Stimulated activated effector memory CD8-positive, alpha-beta T cell treated with anti-CD3 and anti-CD28 coated beads, Interleukin-12 subunit alpha, Interleukin-12 subunit beta, amount 100 ng/mL, for 72 hours (primary cell): ENCODE results near the gene GDA.
A peak's percentile ranks its signal among the peaks of the same experiment; 100 is the strongest.
"Not testable (repeated sequence)": the region's sequence is repeated elsewhere in the genome, so short reads cannot be mapped to it uniquely, and the experiment has no call there.

Experiments used
- ATAC-seq: fragments of 150-1000 bp; cut with Tn5 transposase; 2 replicates; pipeline ENCODE4 v1.10.0; 2021
- DNase-seq, 2 donors: peaks; one replicate each; pipeline ENCODE4 v3.0.0; 2021 to 2022; ENCODE audit warnings: low spot score in 2 of 2
- H3K27ac Mint-ChIP-seq: one replicate; pipeline ENCODE4 v1.8.0; 2022; ENCODE audit warnings: mild to moderate bottlenecking, mixed read lengths
- H3K36me3 Mint-ChIP-seq: one replicate; pipeline ENCODE4 v1.8.0; 2022; ENCODE audit warnings: mild to moderate bottlenecking, mixed read lengths
- H3K4me1 Mint-ChIP-seq: one replicate; pipeline ENCODE4 v1.8.0; 2022; ENCODE audit warnings: mixed read lengths
- H3K4me3 Mint-ChIP-seq: one replicate; pipeline ENCODE4 v1.8.0; 2022; ENCODE audit warnings: mild to moderate bottlenecking, mixed read lengths
- H3K9me3 Mint-ChIP-seq: one replicate; pipeline ENCODE4 v1.8.0; 2022; ENCODE audit warnings: mixed read lengths

GDA gene

DNA sequence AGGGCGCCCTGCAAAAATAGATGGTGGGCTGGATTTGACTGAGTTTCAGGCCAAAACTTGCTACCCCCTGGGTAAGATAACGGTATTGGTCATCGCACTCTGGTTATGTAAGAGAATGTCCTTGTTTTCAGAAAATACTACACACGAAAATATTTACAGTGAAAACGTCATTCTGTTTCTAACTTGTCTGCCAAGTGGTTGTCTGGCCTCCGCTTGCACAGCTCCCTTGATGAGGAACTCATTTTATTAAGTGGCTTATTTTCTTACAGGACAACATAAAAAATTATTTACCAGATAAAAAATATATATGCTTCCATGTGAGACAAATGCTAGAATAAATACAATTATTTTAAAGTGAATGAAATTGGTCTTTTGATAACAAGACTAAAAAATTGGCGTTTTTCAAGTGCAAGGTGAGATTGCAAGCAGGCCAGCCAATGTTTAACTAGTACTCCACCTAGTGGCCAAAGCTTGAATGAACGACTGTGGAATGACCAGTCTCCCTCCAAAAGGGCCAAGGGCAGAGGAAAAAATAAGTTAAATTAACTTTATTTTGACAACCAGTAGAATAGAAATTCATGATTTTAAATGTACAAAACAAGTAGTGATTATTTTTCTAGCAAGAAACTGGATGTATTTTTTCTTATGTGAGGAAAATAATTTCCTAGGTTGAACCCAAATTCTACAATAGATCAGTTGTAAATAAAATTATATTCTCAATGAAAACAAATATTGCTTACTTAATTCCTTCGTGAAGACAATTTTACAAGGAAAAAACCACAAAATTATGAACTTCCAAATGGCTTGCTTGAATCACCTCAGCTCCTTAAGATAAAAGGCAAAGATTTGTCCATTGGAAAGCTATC is 122.6 kb downstream of the GDA start:
- no peak for DNase-seq
- Mint-ChIP-seq H3K4me1 (no peaks in the 10 kb centered on the region), H3K27ac (no peak overlapping the region), H3K9me3 (no peaks in the 10 kb centered on the region), H3K4me3 (no peak overlapping the region), H3K36me3 (no peaks in the 10 kb centered on the region)
- no peak for ATAC-seq

DNA sequence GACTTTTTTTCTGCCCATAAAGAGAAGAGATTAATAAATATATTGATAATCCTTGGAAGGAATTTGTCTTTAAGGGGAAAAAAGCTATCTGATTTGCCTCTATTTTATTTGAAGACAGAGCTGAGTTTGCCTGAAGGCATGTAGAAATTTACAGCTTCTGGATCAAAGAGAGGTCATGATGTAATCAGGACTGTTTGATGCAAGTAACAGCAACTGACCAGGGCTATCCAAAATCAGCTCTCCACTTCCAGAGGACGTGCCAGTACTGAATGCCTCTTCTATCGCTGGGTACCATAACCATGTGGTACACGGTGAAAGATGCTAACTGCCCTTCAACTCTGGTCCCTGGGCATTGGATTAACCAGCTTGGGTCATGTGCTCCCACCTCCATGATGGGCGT is 125.2 kb downstream of the GDA start:
- Mint-ChIP-seq H3K36me3 (no peaks in the 10 kb centered on the region), H3K9me3 (no peaks in the 10 kb centered on the region), H3K4me1 (no peaks in the 10 kb centered on the region), H3K27ac (no peak overlapping the region), H3K4me3 (no peak overlapping the region)
- ATAC-seq (no peak), DNase-seq (no peak)

DNA sequence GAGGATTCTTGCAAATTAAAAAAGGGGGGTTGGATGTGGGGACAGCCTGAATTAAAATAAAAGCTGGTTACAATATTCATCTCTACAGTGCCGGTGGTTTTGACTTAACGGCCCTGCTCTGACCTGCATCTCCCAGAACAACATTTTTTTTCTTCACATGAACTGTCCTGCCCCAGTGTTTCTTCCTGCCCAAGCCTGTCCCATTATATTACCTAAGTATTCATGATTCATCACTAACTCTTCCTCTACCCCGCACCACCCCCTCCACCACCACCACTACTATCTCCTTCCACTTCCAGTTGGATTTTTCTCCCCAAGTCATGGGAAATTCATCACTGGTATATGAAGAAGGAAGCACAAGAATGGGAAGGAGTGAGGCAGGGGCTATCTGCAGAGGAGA is 125.7 kb downstream of the GDA start:
- H3K36me3 Mint-ChIP-seq = no peaks in the 10 kb centered on the region

DNA sequence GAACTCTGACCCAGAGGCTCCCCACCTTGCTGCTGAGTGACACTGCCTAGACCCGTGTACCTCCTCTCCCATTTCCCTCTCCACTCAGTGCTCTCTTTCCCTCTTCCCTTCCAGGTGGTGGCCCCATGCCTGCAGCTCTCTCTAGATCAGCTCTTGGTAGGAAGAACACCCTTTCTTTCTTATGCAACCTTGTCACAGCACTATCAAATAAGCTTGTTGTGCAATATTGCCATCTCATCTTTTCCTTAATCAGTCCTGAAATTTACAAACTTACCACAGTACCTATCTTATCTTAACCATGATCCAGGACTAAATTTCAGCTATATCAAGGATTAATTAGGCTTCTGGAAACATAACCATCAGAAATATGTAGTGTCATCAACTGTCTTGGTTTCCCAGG is 127.2 kb downstream of the GDA start:
- H3K36me3 Mint-ChIP-seq = no peaks in the 10 kb centered on the region
- DNase-seq (no peak), ATAC-seq (no peak)
- H3K4me3 Mint-ChIP-seq = no peak overlapping the region
- H3K9me3 Mint-ChIP-seq = no peaks in the 10 kb centered on the region
- no peak overlapping the region for H3K27ac Mint-ChIP-seq
- no peaks in the 10 kb centered on the region for H3K4me1 Mint-ChIP-seq

More for the DNA sequence above, 125.7 kb downstream of the GDA start:
- Mint-ChIP-seq H3K4me3 (no peak overlapping the region), H3K9me3 (no peaks in the 10 kb centered on the region), H3K4me1 (no peaks in the 10 kb centered on the region), H3K27ac (no peak overlapping the region)
- ATAC-seq = no peak
- DNase-seq = no peak

DNA sequence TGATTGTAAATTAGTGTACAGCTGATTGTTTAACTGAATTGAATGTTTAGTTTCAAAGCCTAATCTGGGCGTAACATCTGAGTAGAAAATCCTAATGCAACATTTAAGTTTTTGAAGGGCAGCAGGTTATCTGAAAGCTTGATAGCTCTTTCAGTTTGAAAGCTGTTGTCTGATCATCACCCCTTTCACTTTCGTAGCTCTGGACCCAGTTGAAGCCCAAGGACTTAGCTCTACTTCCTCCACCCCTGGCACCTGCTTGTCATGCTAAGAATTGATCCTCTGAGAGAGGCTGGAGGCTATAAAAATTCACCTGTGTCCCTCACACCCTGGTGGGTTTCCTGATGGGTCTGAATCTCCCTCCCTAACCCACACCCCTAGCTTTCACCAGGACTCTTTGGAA is 129.7 kb downstream of the GDA start:
- Mint-ChIP-seq H3K9me3 (no peaks in the 10 kb centered on the region), H3K4me3 (no peak overlapping the region), H3K27ac (no peak overlapping the region), H3K36me3 (no peaks in the 10 kb centered on the region), H3K4me1 (no peaks in the 10 kb centered on the region)
- DNase-seq = no peak
- ATAC-seq = no peak

DNA sequence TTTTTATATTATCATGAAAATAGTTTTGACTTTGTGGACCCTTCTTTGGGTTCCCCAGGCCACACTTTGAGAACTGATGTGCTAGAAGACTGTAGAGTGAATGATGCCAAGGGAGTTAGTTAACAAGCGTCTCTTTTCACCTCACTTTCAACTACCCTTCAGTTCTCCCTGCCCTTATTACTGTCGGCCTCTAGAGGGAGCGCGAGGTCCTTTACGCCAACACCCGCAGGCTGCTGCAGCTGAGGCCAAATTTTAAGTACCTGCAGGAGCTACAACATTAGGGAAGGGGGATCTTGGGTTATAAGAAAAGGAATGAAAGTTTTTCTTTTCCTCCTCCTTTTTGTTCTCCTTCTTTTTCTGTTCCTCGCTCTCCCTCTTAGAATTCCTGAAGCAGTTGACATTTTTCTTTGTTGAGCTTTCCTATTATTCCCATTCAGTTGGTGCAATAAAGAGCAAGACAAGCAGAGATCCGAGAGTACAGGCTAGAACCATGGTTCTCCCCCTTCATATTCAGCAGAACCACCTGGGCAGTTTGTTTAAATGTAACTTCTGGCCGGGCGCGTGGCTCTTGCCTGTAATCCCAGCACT is 131.8 kb downstream of the GDA start:
- peak; percentile 82 for ATAC-seq
- Mint-ChIP-seq H3K9me3 (no peaks in the 10 kb centered on the region), H3K4me3 (no peak overlapping the region), H3K36me3 (no peaks in the 10 kb centered on the region), H3K4me1 (no peaks in the 10 kb centered on the region), H3K27ac (no peak overlapping the region)
- peak; percentile 49 to 71 for DNase-seq

DNA sequence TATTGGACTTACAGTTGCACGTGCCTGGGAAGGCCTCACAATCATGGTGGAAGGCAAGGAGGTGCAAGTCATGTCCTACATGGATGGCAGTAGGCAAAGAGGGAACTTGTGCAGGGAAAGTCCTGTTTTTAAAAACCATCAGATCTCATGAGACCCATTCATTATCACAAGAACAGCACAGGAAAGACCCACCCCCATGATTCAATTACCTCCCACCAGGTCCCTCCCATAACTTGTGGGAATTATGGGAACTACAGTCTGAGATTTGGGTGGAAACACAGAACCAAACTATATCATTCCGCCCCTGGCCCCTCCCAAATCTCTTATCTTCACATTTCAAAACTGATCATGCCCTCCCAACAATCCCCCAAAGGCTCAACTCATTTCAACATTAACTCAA is 140.2 kb downstream of the GDA start:
- Mint-ChIP-seq H3K4me3 (no peak overlapping the region), H3K36me3 (no peaks in the 10 kb centered on the region), H3K4me1 (no peaks in the 10 kb centered on the region), H3K27ac (no peak overlapping the region), H3K9me3 (no peaks in the 10 kb centered on the region)
- DNase-seq (no peak), ATAC-seq (no peak)

DNA sequence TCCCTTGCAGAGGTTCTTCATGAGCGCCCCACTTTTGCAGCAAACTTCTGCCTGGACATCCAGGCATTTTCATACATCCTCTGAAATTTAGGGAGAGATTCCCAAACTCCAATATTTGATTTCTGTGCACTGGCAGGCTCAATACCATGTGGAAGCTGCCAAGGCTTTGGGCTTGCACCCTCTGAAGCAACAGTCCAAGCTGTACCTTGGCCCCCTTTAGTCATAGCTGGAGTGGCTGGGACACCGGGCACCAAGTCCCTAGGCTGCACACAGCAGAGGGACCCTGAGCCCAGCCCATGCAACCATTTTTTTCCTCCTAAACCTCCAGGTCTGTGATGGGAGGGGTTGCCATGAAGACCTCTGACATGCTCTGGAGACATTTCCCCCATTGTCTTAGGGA is 141.1 kb downstream of the GDA start:
- H3K4me3 Mint-ChIP-seq = no peak overlapping the region
- H3K36me3 Mint-ChIP-seq = no peaks in the 10 kb centered on the region
- no peaks in the 10 kb centered on the region for H3K4me1 Mint-ChIP-seq
- DNase-seq = no peak
- H3K27ac Mint-ChIP-seq = no peak overlapping the region
- H3K9me3 Mint-ChIP-seq = no peaks in the 10 kb centered on the region
- no peak for ATAC-seq

DNA sequence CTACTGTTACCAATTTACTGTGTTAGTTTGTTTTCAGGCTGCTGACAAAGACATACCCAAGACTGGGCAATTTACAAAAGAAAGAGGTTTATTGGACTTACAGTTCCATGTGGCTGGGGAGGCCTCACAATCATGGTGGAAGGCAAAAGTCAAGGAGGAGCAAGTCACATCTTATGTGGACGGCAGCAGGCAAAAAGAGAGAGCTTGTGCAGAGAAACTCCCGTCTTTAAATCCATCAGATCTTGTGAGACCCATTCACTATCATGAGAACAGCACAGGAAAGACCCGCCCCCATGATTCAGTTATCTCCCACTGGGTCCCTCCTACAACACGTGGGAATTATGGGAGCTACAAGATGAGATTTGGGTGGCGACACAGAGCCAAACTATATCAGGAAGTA is 142.3 kb downstream of the GDA start:
- H3K4me1 Mint-ChIP-seq, ATAC-seq, H3K27ac Mint-ChIP-seq, H3K9me3 Mint-ChIP-seq, H3K36me3 Mint-ChIP-seq, DNase-seq, H3K4me3 Mint-ChIP-seq: not testable (repeated sequence)

DNA sequence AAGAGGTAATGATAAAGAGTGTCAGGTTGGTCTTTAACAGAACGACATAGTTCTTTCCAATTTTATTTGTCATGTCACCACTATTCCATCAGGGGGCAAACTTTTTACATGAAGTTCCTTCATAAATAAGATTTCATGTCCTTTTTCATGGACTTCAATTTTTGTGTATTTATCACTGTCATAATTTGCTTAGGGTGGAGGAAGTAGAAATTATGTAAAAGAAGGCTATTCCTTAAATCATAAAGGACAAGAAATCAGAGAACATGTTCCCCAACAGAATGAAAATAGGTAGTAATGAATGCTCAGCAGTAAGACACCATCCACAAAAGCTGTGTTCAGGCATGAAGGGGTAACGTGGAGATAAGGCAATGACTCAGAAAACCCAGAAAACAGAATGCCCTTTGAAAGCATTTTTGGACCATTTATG is 143.0 kb downstream of the GDA start:
- no peak overlapping the region for H3K27ac Mint-ChIP-seq
- DNase-seq (no peak), ATAC-seq (no peak)
- H3K9me3 Mint-ChIP-seq = no peaks in the 10 kb centered on the region
- H3K36me3 Mint-ChIP-seq = no peaks in the 10 kb centered on the region
- no peaks in the 10 kb centered on the region for H3K4me1 Mint-ChIP-seq
- no peak overlapping the region for H3K4me3 Mint-ChIP-seq

DNA sequence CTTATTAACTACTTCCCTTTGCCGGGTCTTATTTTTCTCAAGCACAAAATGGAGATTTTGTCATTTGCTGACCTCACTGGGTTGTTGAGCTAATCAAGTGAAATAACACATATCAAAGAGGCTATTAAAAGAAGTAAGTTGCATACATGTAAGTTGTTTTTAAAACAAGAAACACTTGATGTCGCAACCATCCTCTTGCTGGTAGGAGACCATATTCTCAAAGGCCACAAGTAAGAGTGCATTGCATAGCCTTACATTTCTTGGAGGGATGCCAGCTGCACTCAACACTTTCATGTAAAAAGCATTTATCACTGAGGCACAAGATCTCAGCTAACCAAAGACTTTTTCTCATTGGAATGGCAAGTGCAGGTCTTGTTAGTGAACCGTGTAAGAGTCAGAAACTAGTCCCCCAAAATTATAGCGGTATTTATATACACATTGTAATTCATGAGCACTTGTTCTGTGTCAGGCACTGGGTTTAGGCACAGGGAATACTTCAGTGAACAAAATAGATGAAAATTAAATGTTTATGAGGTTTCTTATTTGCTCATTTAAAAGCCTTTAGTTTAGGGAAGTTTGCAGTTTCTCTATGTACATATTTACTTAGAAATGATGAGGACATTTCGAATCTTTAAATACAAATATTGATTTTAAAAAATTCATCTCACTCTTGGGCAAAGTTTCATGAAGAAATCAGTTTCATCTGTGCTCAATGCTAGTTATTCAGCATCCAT is 143.8 kb downstream of the GDA start:
- no peak for DNase-seq
- no peaks in the 10 kb centered on the region for H3K4me1 Mint-ChIP-seq

DNA sequence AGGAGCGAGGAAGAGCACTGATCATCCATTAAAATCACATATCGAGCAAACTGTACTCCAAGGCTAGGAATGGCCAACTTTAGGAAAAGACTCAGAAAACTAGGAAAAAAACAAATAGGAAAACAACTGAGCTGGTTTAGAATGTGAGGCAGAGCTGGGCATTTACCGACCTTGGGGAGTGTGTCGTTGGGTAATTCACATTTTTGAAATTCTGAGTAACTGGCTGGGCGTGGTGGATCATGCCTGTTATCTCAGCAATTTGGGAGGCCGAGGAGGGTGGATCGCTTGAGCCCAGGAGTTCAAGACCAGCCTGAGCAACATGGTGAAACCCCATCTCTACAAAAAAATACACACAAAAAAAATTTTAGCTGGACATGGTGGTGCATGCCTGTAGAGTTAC is 145.7 kb downstream of the GDA start:
- Mint-ChIP-seq H3K4me3 (no peak overlapping the region), H3K9me3 (no peaks in the 10 kb centered on the region)
- no peak for DNase-seq

More for the DNA sequence above, 143.8 kb downstream of the GDA start:
- no peaks in the 10 kb centered on the region for H3K9me3 Mint-ChIP-seq
- no peak overlapping the region for H3K27ac Mint-ChIP-seq
- no peaks in the 10 kb centered on the region for H3K36me3 Mint-ChIP-seq
- ATAC-seq = no peak
- no peak overlapping the region for H3K4me3 Mint-ChIP-seq

DNA sequence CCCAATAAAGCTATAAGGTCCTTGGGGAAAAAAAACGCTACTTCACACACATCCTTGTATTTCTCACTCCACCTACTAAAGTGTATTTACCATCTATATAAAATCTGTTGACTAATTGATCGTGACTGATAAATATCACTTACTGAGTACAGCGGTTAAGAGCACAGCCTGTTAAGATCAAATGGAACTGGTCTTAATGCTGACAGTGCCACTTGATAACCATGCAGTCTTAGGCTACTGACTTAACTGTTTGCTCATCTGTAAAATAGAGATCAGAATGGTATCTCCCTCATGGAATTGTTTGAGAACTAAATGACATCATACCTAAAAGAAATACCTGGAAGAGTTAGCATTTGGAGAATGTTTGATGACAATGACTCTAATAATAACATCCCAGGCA is 148.3 kb downstream of the GDA start:
- Mint-ChIP-seq H3K9me3 (no peaks in the 10 kb centered on the region), H3K36me3 (no peaks in the 10 kb centered on the region), H3K4me3 (no peak overlapping the region), H3K4me1 (peaks cover 11% of the 10 kb centered on the region), H3K27ac (no peak overlapping the region)
- DNase-seq (no peak), ATAC-seq (no peak)

More for the DNA sequence above, 145.7 kb downstream of the GDA start:
- no peak overlapping the region for H3K27ac Mint-ChIP-seq
- no peaks in the 10 kb centered on the region for H3K4me1 Mint-ChIP-seq
- no peak for ATAC-seq
- H3K36me3 Mint-ChIP-seq = no peaks in the 10 kb centered on the region

DNA sequence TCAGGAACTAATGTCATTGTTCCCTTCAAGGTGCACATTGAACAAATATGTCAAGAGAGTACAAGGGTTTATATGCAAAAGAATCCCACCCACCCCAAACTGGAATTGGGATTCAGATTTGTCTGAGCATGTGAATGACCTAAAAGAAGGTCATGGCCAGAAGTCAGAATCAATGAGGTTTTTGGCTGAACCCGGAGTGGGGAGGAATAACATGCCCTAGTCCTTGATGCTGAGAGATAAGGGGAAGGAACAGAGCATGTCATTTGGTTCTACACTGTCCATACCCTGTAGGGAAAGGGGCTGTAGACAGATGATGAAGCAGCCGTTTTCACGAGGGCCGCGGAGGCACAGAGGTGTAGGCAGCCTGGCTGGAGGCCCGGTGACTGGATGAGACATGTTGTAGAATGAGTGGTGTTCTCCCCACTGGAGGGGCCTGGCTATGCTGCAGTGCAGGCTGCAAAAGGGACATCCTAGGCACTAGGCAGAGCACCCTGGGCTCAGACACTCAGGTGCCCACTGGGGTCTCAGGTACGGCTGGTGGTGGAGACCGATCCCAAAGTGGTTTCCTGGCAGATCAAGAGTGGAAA is 149.9 kb downstream of the GDA start:
- no peaks in the 10 kb centered on the region for H3K36me3 Mint-ChIP-seq

DNA sequence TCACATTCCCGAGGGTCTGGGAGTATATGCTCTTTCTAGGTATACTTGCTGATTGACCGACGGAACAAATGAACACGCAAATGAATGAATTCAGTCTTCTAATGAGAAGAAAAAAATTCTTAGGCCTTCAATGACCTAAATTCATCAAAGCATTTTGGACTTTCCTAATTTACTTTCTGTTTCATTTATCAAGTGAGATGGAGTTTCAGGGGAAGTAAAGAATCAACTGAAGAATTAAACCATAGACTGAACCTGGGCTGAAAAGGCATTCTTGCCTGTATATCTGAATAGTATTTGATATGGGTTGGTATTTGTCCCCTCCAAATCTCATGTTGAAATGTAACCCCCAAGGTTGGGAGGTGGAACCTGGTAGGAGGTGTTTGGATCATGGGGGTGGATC is 151.6 kb downstream of the GDA start:
- H3K36me3 Mint-ChIP-seq = no peaks in the 10 kb centered on the region
- peaks cover 24% of the 10 kb centered on the region for H3K4me1 Mint-ChIP-seq
- H3K4me3 Mint-ChIP-seq = no peak overlapping the region
- no peaks in the 10 kb centered on the region for H3K9me3 Mint-ChIP-seq
- H3K27ac Mint-ChIP-seq = peak overlapping the region; percentile 17
- no peak for ATAC-seq
- no peak for DNase-seq

More for the DNA sequence above, 149.9 kb downstream of the GDA start:
- ATAC-seq (no peak), DNase-seq (no peak)
- H3K4me1 Mint-ChIP-seq = peaks cover 11% of the 10 kb centered on the region
- no peak overlapping the region for H3K4me3 Mint-ChIP-seq
- no peaks in the 10 kb centered on the region for H3K9me3 Mint-ChIP-seq
- H3K27ac Mint-ChIP-seq = no peak overlapping the region
